Measurements from ENCODE around the gene ASB1. TPM values are rescaled to one million over a fixed set of nuclear protein-coding genes. Genes with fewer than 3 reads are reported as not detected.
"Not testable (repeated sequence)": the region's sequence is repeated elsewhere in the genome, so short reads cannot be mapped to it uniquely, and the experiment has no call there.

ASB1 gene
- total RNA-seq, 2 donors from 2014 or later: 11.9 to 27.8 TPM

DNA sequence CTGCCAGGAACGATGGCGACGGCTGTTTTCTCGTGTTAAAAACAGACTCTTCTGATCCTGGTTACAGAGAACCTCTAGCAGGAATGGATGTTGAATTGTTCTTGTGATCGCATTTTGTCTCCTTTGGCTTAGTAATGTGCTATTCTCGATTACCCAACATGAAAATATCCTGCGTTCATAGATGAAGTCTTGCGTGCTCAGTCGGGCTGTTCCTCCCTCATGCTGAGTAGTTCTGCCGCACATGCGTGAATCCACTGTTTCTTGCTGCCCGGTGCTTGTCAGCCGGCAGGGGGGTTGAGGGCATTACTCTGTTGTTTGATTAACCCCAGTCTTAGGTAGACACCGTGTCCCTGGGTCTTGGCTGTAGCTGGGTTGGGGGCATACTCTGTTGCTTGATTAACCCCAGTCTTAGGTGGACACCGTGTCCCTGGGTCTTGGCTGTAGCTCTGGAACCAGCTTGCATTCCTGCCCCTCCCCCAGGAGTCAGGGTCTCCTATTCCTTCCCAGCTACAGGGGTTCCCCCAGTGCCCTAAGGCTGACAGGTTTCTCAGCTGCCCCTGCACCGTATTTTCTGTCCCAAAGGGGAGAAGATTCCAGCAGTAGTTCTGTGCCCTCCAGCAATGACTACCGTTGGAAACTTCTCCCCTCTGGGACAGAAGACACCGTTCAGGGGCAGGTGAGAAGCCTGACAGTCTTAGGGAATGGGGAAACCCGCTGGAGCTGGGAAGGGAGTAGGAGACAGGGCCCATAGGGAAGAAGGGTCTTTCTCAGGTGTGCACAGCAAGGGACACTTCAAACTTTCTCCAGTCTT, 22.1 kb upstream of the ASB1 start:
- H3K27me3 ChIP-seq (replicated peaks; ENCODE audit: insufficient read depth): no peaks in the 10 kb centered on the region
- H3K27ac ChIP-seq: no peak overlapping the region
- 87% methylated on average over 19 of the region's 19 CpGs for WGBS
- no peaks in the 10 kb centered on the region for H3K36me3 ChIP-seq
- H3K4me3 ChIP-seq: no peak overlapping the region
- H3K4me1 ChIP-seq (replicated peaks): no peaks in the 10 kb centered on the region
- no peak for DNase-seq (ENCODE audit: low spot score)
- H3K9me3 ChIP-seq: no peaks in the 10 kb centered on the region
- TF ChIP-seq, protein P1, sequence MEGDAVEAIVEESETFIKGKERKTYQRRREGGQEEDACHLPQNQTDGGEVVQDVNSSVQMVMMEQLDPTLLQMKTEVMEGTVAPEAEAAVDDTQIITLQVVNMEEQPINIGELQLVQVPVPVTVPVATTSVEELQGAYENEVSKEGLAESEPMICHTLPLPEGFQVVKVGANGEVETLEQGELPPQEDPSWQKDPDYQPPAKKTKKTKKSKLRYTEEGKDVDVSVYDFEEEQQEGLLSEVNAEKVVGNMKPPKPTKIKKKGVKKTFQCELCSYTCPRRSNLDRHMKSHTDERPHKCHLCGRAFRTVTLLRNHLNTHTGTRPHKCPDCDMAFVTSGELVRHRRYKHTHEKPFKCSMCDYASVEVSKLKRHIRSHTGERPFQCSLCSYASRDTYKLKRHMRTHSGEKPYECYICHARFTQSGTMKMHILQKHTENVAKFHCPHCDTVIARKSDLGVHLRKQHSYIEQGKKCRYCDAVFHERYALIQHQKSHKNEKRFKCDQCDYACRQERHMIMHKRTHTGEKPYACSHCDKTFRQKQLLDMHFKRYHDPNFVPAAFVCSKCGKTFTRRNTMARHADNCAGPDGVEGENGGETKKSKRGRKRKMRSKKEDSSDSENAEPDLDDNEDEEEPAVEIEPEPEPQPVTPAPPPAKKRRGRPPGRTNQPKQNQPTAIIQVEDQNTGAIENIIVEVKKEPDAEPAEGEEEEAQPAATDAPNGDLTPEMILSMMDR (IDR thresholded peaks at IDR 0.05): no peak
- TF ChIP-seq POLR2A (IDR thresholded peaks at IDR 0.05) (no peak), POLR2AphosphoS5 (IDR thresholded peaks at IDR 0.05) (no peak)
- intact Hi-C loops (cut with DNase I): no loop called here

DNA sequence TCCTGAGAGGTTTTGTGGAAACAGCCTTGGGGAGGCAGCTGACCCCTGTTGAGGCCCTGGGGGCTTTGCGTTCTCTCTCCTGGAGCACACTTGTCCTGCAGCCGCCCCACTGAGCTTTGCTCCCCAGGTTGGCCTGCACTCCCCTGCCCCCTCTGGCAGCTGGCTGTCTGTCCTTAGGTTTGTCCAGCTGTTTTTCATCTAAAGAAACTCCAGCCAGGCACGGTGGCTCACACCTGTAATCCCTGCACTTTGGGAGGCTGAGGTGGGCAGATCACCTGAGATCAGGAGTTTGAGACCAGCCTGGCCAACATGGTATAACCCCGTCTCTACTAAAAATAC, 21.5 kb upstream of the ASB1 start:
- H3K36me3 ChIP-seq; intact Hi-C loops (cut with DNase I); H3K27ac ChIP-seq; H3K4me1 ChIP-seq (replicated peaks); H3K27me3 ChIP-seq (replicated peaks; ENCODE audit: insufficient read depth); H3K4me3 ChIP-seq; DNase-seq (ENCODE audit: low spot score); H3K9me3 ChIP-seq: not testable (repeated sequence)
- WGBS: 87% methylated on average over 4 of the region's 4 CpGs

DNA sequence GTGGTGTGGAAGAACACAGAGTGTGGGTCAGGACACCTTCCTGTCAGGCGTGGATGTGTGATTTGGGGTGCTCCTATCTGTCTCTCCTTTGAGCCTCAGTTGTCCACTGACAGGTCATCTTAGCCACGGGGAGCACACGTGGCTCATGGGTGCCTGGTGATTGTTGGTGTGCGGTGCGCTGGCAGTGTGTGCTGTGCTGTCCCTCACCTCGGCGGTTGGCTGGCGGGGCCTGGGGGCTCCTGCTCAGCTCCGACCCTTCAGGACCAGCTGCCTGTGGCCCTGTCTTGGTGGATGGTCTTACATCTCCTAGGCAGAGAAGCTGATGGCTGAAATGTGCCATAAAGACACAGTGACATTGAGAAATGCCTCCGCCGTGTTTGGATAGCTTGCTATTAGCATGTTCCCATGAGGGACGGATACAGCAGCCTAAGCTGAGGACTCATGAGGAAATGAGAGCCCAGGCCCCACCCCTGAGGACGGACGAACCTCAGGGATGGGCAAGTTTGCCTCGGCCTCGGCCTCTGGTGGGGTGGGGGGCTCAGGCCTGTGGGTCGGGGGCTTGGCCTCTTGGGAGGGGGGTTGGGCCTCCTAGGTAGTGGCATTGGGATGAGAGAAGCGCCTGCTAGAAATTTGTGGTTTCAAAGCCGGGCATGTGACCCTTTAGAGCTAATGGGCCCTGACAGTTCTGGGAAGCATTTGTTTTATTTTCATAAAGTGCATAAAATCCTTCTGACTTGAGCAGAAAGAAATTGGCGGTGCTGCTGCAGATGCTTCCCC, 20.3 kb upstream of the ASB1 start:
- H3K4me3 ChIP-seq: no peak overlapping the region
- no peaks in the 10 kb centered on the region for H3K9me3 ChIP-seq
- H3K27ac ChIP-seq: no peak overlapping the region
- intact Hi-C loops (cut with DNase I): no loop called here
- no peaks in the 10 kb centered on the region for H3K27me3 ChIP-seq (replicated peaks; ENCODE audit: insufficient read depth)
- 83% methylated on average over 20 of the region's 20 CpGs for WGBS
- no peak for DNase-seq (ENCODE audit: low spot score)
- H3K36me3 ChIP-seq: no peaks in the 10 kb centered on the region
- no peaks in the 10 kb centered on the region for H3K4me1 ChIP-seq (replicated peaks)
- TF ChIP-seq POLR2A (IDR thresholded peaks at IDR 0.05) (no peak), POLR2AphosphoS5 (IDR thresholded peaks at IDR 0.05) (no peak)
- TF ChIP-seq, protein P1 (IDR thresholded peaks at IDR 0.05): no peak

GRCh38 chr2:238406998-238407285, 19.8 kb upstream of the ASB1 start:
- no peak for DNase-seq (ENCODE audit: low spot score)
- H3K4me3 ChIP-seq: no peak overlapping the region
- H3K9me3 ChIP-seq: no peaks in the 10 kb centered on the region
- no peaks in the 10 kb centered on the region for H3K36me3 ChIP-seq
- H3K4me1 ChIP-seq (replicated peaks): no peaks in the 10 kb centered on the region
- 85% methylated on average over 8 of the region's 8 CpGs for WGBS
- intact Hi-C loops (cut with DNase I): no loop called here
- H3K27me3 ChIP-seq (replicated peaks; ENCODE audit: insufficient read depth): no peaks in the 10 kb centered on the region
- no peak overlapping the region for H3K27ac ChIP-seq
- TF ChIP-seq POLR2AphosphoS5 (IDR thresholded peaks at IDR 0.05) (no peak), POLR2A (IDR thresholded peaks at IDR 0.05) (no peak)
- TF ChIP-seq, protein P1 (IDR thresholded peaks at IDR 0.05): no peak

GRCh38 chr2:238407566-238407965, 19.2 kb upstream of the ASB1 start:
- no peaks in the 10 kb centered on the region for H3K36me3 ChIP-seq
- TF ChIP-seq, protein P1 (IDR thresholded peaks at IDR 0.05): no peak
- TF ChIP-seq POLR2AphosphoS5 (IDR thresholded peaks at IDR 0.05) (no peak), POLR2A (IDR thresholded peaks at IDR 0.05) (no peak)
- DNase-seq (ENCODE audit: low spot score): no peak
- no peak overlapping the region for H3K4me3 ChIP-seq
- no peak overlapping the region for H3K27ac ChIP-seq
- no peaks in the 10 kb centered on the region for H3K27me3 ChIP-seq (replicated peaks; ENCODE audit: insufficient read depth)
- H3K9me3 ChIP-seq: no peaks in the 10 kb centered on the region
- intact Hi-C loops (cut with DNase I): no loop called here
- 91% methylated on average over 11 of the region's 11 CpGs for WGBS
- no peaks in the 10 kb centered on the region for H3K4me1 ChIP-seq (replicated peaks)
